Measurements from ENCODE around the gene FOXN1.
"Not testable (repeated sequence)": the region's sequence is repeated elsewhere in the genome, so short reads cannot be mapped to it uniquely, and the experiment has no call there.

The FOXN1 gene

GRCh38 chr17:28573966-28574480 lies 67.9 kb downstream of the FOXN1 start:
- no peak for DNase-seq (ENCODE audit: low spot score)

GRCh38 chr17:28574526-28574925 lies 68.4 kb downstream of the FOXN1 start:
- DNase-seq (ENCODE audit: low spot score), result no peak

- no peak for DNase-seq (ENCODE audit: low spot score)
Measured at GRCh38 chr17:28575126-28575795, 69.1 kb downstream of the FOXN1 start.

GRCh38 chr17:28576016-28576415 lies 69.9 kb downstream of the FOXN1 start:
- not testable (repeated sequence) for DNase-seq (ENCODE audit: low spot score)

- DNase-seq (ENCODE audit: low spot score), result peak; percentile 97
Measured at GRCh38 chr17:28576758-28577465, 70.8 kb downstream of the FOXN1 start, which contains the start of gene ALDOC. ALDOC (minus strand) TSS chr17:28576895; CDS start chr17:28575532, 1,363 bp downstream.

- no peak for DNase-seq (ENCODE audit: low spot score)
Measured at GRCh38 chr17:28577466-28577824, 71.3 kb downstream of the FOXN1 start.

- no peak for DNase-seq (ENCODE audit: low spot score)
Measured at GRCh38 chr17:28578246-28579195, 72.4 kb downstream of the FOXN1 start.

- DNase-seq (ENCODE audit: low spot score), result no peak
Measured at GRCh38 chr17:28579526-28579925, 73.4 kb downstream of the FOXN1 start.

- DNase-seq (ENCODE audit: low spot score), result no peak
Measured at GRCh38 chr17:28580959-28581358, 74.8 kb downstream of the FOXN1 start.

- DNase-seq (ENCODE audit: low spot score), result no peak
Measured at GRCh38 chr17:28582513-28582912, 76.4 kb downstream of the FOXN1 start.

GRCh38 chr17:28584434-28584833 lies 78.3 kb downstream of the FOXN1 start:
- DNase-seq (ENCODE audit: low spot score), result no peak

GRCh38 chr17:28585851-28586250 lies 79.7 kb downstream of the FOXN1 start:
- DNase-seq (ENCODE audit: low spot score), result no peak

Measured in HuH-7.5 (cell line).